Activated naive CD8-positive, alpha-beta T cell treated with anti-CD3 and anti-CD28 coated beads for 36 hours (primary cell): ENCODE data around the gene TBP. TPM values are rescaled to one million over a fixed set of nuclear protein-coding genes. Genes with fewer than 3 reads are reported as not detected.
"Not testable (repeated sequence)": the region's sequence is repeated elsewhere in the genome, so short reads cannot be mapped to it uniquely, and the experiment has no call there.

ENCODE experiments used
- DNase-seq: peaks from one replicate; pipeline ENCODE4 v3.0.0; 2021
- H3K27ac Mint-ChIP-seq: one replicate; pipeline ENCODE4 v1.8.0; 2022; ENCODE audit warnings: mild to moderate bottlenecking, moderate library complexity, mixed read lengths
- H3K27me3 Mint-ChIP-seq: one replicate; pipeline ENCODE4 v1.8.0; 2022; ENCODE audit warnings: mild to moderate bottlenecking, mixed read lengths
- H3K36me3 Mint-ChIP-seq: one replicate; pipeline ENCODE4 v1.8.0; 2021; ENCODE audit warnings: mild to moderate bottlenecking, mixed read lengths
- H3K4me1 Mint-ChIP-seq: one replicate; pipeline ENCODE4 v1.8.0; 2021; ENCODE audit warnings: mixed read lengths
- H3K4me3 Mint-ChIP-seq: one replicate; pipeline ENCODE4 v1.8.0; 2022; ENCODE audit warnings: mild to moderate bottlenecking, moderate library complexity, mixed read lengths
- H3K9me3 Mint-ChIP-seq: one replicate; pipeline ENCODE4 v1.8.0; 2022; ENCODE audit warnings: mixed read lengths
- total RNA-seq, 2 experiments: library from RNA; stranded (reverse); gene quantifications; one replicate each; pipeline ENCODE4 v1.2.3, GENCODE V29; 2021

TBP gene
- total RNA-seq, 2 experiments from 2014 or later = 27.6 to 28.0 TPM

- Mint-ChIP-seq H3K36me3 (no peaks in the 10 kb centered on the region), H3K9me3 (no peaks in the 10 kb centered on the region), H3K27me3 (peaks cover 4% of the 10 kb centered on the region), H3K4me1 (peaks cover 7% of the 10 kb centered on the region), H3K4me3 (no peak overlapping the region), H3K27ac (no peak overlapping the region)
- no peak for DNase-seq
These were observed 30.0 kb upstream of the TBP start for GRCh38 chr6:170524172-170524502.

- H3K27ac Mint-ChIP-seq = no peak overlapping the region
- no peak for DNase-seq
- H3K36me3 Mint-ChIP-seq = no peaks in the 10 kb centered on the region
- H3K27me3 Mint-ChIP-seq = no peaks in the 10 kb centered on the region
- no peaks in the 10 kb centered on the region for H3K9me3 Mint-ChIP-seq
- H3K4me1 Mint-ChIP-seq = peaks cover 12% of the 10 kb centered on the region
- H3K4me3 Mint-ChIP-seq = no peak overlapping the region
These were observed 28.4 kb upstream of the TBP start for GRCh38 chr6:170525795-170526194.

GRCh38 chr6:170527995-170528394 lies 26.2 kb upstream of the TBP start:
- H3K27me3 Mint-ChIP-seq, H3K9me3 Mint-ChIP-seq, H3K4me3 Mint-ChIP-seq, DNase-seq, H3K36me3 Mint-ChIP-seq, H3K27ac Mint-ChIP-seq: not testable (repeated sequence)
- peaks cover 12% of the 10 kb centered on the region for H3K4me1 Mint-ChIP-seq

GRCh38 chr6:170529839-170530469 lies 24.2 kb upstream of the TBP start:
- peaks cover 1% of the 10 kb centered on the region for H3K36me3 Mint-ChIP-seq

GRCh38 chr6:170532867-170533488 lies 21.2 kb upstream of the TBP start:
- no peaks in the 10 kb centered on the region for H3K9me3 Mint-ChIP-seq
- H3K36me3 Mint-ChIP-seq = peaks cover 13% of the 10 kb centered on the region
- H3K4me1 Mint-ChIP-seq = peaks cover 15% of the 10 kb centered on the region
- H3K27me3 Mint-ChIP-seq = no peaks in the 10 kb centered on the region
- peak overlapping the region; percentile 0 for H3K27ac Mint-ChIP-seq
- no peak overlapping the region for H3K4me3 Mint-ChIP-seq
- DNase-seq = no peak

More at GRCh38 chr6:170529839-170530469, 24.2 kb upstream of the TBP start:
- DNase-seq = peak; percentile 52
- H3K9me3 Mint-ChIP-seq = no peaks in the 10 kb centered on the region
- no peaks in the 10 kb centered on the region for H3K27me3 Mint-ChIP-seq
- peaks cover 12% of the 10 kb centered on the region for H3K4me1 Mint-ChIP-seq
- H3K27ac Mint-ChIP-seq = no peak overlapping the region
- H3K4me3 Mint-ChIP-seq = no peak overlapping the region

- Mint-ChIP-seq H3K27ac (no peak overlapping the region), H3K9me3 (no peaks in the 10 kb centered on the region), H3K36me3 (peaks cover 13% of the 10 kb centered on the region), H3K4me3 (no peak overlapping the region), H3K27me3 (no peaks in the 10 kb centered on the region), H3K4me1 (peaks cover 9% of the 10 kb centered on the region)
- DNase-seq = no peak
These were observed 20.4 kb upstream of the TBP start for GRCh38 chr6:170533792-170534191.

GRCh38 chr6:170535004-170535403 lies 19.2 kb upstream of the TBP start:
- Mint-ChIP-seq H3K27me3 (no peaks in the 10 kb centered on the region), H3K27ac (peak overlapping the region; percentile 40), H3K4me1 (peaks cover 5% of the 10 kb centered on the region), H3K4me3 (no peak overlapping the region), H3K36me3 (peaks cover 13% of the 10 kb centered on the region), H3K9me3 (no peaks in the 10 kb centered on the region)
- DNase-seq = no peak

GRCh38 chr6:170536671-170537070 lies 17.5 kb upstream of the TBP start:
- H3K27me3 Mint-ChIP-seq = no peaks in the 10 kb centered on the region
- peak overlapping the region; percentile 19 for H3K27ac Mint-ChIP-seq
- H3K9me3 Mint-ChIP-seq = no peaks in the 10 kb centered on the region
- H3K4me1 Mint-ChIP-seq = peaks cover 9% of the 10 kb centered on the region
- H3K4me3 Mint-ChIP-seq = no peak overlapping the region
- no peak for DNase-seq
- peaks cover 21% of the 10 kb centered on the region for H3K36me3 Mint-ChIP-seq

- peak overlapping the region; percentile 0 for H3K27ac Mint-ChIP-seq
- no peaks in the 10 kb centered on the region for H3K9me3 Mint-ChIP-seq
- H3K27me3 Mint-ChIP-seq = no peaks in the 10 kb centered on the region
- DNase-seq = no peak
- no peak overlapping the region for H3K4me3 Mint-ChIP-seq
- H3K4me1 Mint-ChIP-seq = peaks cover 13% of the 10 kb centered on the region
- peaks cover 24% of the 10 kb centered on the region for H3K36me3 Mint-ChIP-seq
These were observed 16.8 kb upstream of the TBP start for GRCh38 chr6:170537329-170537728.

- Mint-ChIP-seq H3K4me1 (peaks cover 28% of the 10 kb centered on the region), H3K9me3 (no peaks in the 10 kb centered on the region), H3K27ac (peak overlapping the region; percentile 48), H3K4me3 (no peak overlapping the region), H3K36me3 (peaks cover 21% of the 10 kb centered on the region), H3K27me3 (no peaks in the 10 kb centered on the region)
- no peak for DNase-seq
These were observed 12.0 kb upstream of the TBP start for GRCh38 chr6:170542031-170542719.

- H3K4me3 Mint-ChIP-seq = no peak overlapping the region
- no peak overlapping the region for H3K27ac Mint-ChIP-seq
- DNase-seq = no peak
- H3K36me3 Mint-ChIP-seq = peaks cover 37% of the 10 kb centered on the region
- no peaks in the 10 kb centered on the region for H3K27me3 Mint-ChIP-seq
- peaks cover 46% of the 10 kb centered on the region for H3K4me1 Mint-ChIP-seq
- H3K9me3 Mint-ChIP-seq = no peaks in the 10 kb centered on the region
These were observed 8.8 kb upstream of the TBP start for GRCh38 chr6:170545405-170545804.

GRCh38 chr6:170552765-170553533 lies 1.2 kb upstream of the TBP start, which contains the start of gene PSMB1:
PSMB1 (minus strand) TSS chr6:170553307; CDS start chr6:170553242, 65 bp downstream.
- no peaks in the 10 kb centered on the region for H3K9me3 Mint-ChIP-seq
- peak; percentile 81 for DNase-seq
- no peak within 1 kb of the TSS for H3K27ac Mint-ChIP-seq
- H3K4me1 Mint-ChIP-seq = peaks cover 35% of the 10 kb centered on the region
- H3K27me3 Mint-ChIP-seq = no peaks in the 10 kb centered on the region
- H3K4me3 Mint-ChIP-seq = no peak within 1 kb of the TSS
- peaks cover 25% of the 10 kb centered on the region for H3K36me3 Mint-ChIP-seq

GRCh38 chr6:170553534-170554012 lies 596 bp upstream of the TBP start:
- Mint-ChIP-seq H3K4me1 (peaks cover 39% of the 10 kb centered on the region), H3K27ac (no peak overlapping the region), H3K27me3 (no peaks in the 10 kb centered on the region), H3K36me3 (peaks cover 24% of the 10 kb centered on the region), H3K4me3 (no peak overlapping the region), H3K9me3 (no peaks in the 10 kb centered on the region)
- DNase-seq = no peak

- DNase-seq = no peak
- peaks cover 26% of the 10 kb centered on the region for H3K36me3 Mint-ChIP-seq
- peaks cover 36% of the 10 kb centered on the region for H3K4me1 Mint-ChIP-seq
- no peaks in the 10 kb centered on the region for H3K9me3 Mint-ChIP-seq
- no peak overlapping the region for H3K4me3 Mint-ChIP-seq
- H3K27ac Mint-ChIP-seq = no peak overlapping the region
- no peaks in the 10 kb centered on the region for H3K27me3 Mint-ChIP-seq
These were observed 598 bp downstream of the TBP start for GRCh38 chr6:170554796-170555137.

GRCh38 chr6:170555305-170555704 lies 1.1 kb downstream of the TBP start:
- H3K9me3 Mint-ChIP-seq = no peaks in the 10 kb centered on the region

More at GRCh38 chr6:170555305-170555704, 1.1 kb downstream of the TBP start:
- Mint-ChIP-seq H3K4me1 (peaks cover 31% of the 10 kb centered on the region), H3K36me3 (peaks cover 23% of the 10 kb centered on the region), H3K27ac (no peak overlapping the region), H3K4me3 (no peak overlapping the region), H3K27me3 (no peaks in the 10 kb centered on the region)
- DNase-seq = no peak
